GM19372 (cell line): Measurements from ENCODE around the gene SIK2.
A peak's percentile ranks its signal among the peaks of the same experiment; 100 is the strongest.

ENCODE experiments used
- ATAC-seq: cut with Tn5 transposase; IDR thresholded peaks from one replicate; pipeline ENCODE4 v1.9.1; 2021; ENCODE audit warnings: mild to moderate bottlenecking, low read depth, moderate library complexity; ENCODE audit not compliant: unreplicated experiment

The SIK2 gene

GRCh38 chr11:111601979-111602864 lies at the start of gene SIK2:
Gene SIK2, plus strand, starts transcription at chr11:111602449. Its CDS starts 115 bp downstream, at chr11:111602564.
- peak; percentile 82 for ATAC-seq

- no peak for ATAC-seq
Observed at GRCh38 chr11:111554532-111554931, 47.7 kb upstream of the SIK2 start.

- no peak for ATAC-seq
Observed at GRCh38 chr11:111555255-111555654, 47.0 kb upstream of the SIK2 start.

GRCh38 chr11:111557425-111558111 lies 44.7 kb upstream of the SIK2 start:
- ATAC-seq = no peak

GRCh38 chr11:111559800-111560464 lies 42.3 kb upstream of the SIK2 start:
- no peak for ATAC-seq

- no peak for ATAC-seq
Observed at GRCh38 chr11:111560800-111561199, 41.4 kb upstream of the SIK2 start.

- no peak for ATAC-seq
Observed at GRCh38 chr11:111561306-111561705, 40.9 kb upstream of the SIK2 start.

- no peak for ATAC-seq
Observed at GRCh38 chr11:111561791-111562325, 40.4 kb upstream of the SIK2 start.

- no peak for ATAC-seq
Observed at GRCh38 chr11:111562692-111563389, 39.4 kb upstream of the SIK2 start.

- ATAC-seq = no peak
Observed at GRCh38 chr11:111565114-111565720, 37.0 kb upstream of the SIK2 start.

- no peak for ATAC-seq
Observed at GRCh38 chr11:111566324-111566723, 35.9 kb upstream of the SIK2 start.

- no peak for ATAC-seq
Observed at GRCh38 chr11:111569476-111569875, 32.8 kb upstream of the SIK2 start.

- ATAC-seq = no peak
Observed at GRCh38 chr11:111570796-111571195, 31.5 kb upstream of the SIK2 start.

GRCh38 chr11:111571829-111572501 lies 30.3 kb upstream of the SIK2 start:
- no peak for ATAC-seq

GRCh38 chr11:111572581-111572980 lies 29.7 kb upstream of the SIK2 start:
- no peak for ATAC-seq

GRCh38 chr11:111573821-111574249 lies 28.4 kb upstream of the SIK2 start:
- ATAC-seq = no peak

- no peak for ATAC-seq
Observed at GRCh38 chr11:111574373-111575225, 27.6 kb upstream of the SIK2 start.

GRCh38 chr11:111575740-111576139 lies 26.5 kb upstream of the SIK2 start:
- ATAC-seq = no peak
